HG03060 (cell line): ENCODE measurements around the gene FBXO31.
"Not testable (repeated sequence)": the region's sequence is repeated elsewhere in the genome, so short reads cannot be mapped to it uniquely, and the experiment has no call there.

Experiments used
- ATAC-seq: cut with Tn5 transposase; IDR thresholded peaks from one replicate; pipeline ENCODE4 v1.9.1; 2021; ENCODE audit warnings: low read depth, moderate number of reproducible peaks; ENCODE audit not compliant: unreplicated experiment

FBXO31 gene

DNA sequence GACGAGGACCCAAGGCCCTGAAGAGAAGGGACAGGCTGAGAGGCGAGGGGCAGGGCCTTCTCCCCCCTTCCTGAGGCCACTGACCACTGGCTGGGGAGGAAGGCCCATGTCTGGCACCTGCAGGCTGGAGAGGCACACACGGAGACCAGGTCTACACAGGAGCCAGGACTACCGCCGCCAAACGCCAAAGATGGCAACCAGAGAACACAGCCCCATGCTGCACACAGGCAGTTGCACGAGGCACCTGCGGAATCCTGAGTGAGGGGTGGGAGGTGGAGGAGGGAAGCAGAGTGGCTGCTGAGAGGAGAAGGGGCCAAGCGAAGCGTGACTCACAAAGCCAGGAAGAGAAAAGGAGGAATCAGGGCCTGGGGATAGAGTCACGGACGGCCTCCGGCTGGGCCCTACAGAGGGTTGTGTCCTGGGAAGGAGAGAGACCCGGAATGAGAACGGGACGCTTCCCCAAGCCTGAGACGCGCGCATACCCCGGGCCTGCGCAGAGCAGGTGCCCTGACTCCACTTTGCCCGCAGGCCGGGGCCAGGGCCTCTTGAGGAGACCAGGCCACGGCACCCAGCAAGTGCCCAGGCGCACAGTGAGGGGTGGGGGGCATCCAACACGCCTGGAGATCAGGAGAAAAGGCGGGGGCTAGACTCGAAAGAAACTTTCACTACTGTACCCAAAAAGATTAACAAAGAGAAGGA, 37.7 kb downstream of the FBXO31 start:
- ATAC-seq, result no peak

DNA sequence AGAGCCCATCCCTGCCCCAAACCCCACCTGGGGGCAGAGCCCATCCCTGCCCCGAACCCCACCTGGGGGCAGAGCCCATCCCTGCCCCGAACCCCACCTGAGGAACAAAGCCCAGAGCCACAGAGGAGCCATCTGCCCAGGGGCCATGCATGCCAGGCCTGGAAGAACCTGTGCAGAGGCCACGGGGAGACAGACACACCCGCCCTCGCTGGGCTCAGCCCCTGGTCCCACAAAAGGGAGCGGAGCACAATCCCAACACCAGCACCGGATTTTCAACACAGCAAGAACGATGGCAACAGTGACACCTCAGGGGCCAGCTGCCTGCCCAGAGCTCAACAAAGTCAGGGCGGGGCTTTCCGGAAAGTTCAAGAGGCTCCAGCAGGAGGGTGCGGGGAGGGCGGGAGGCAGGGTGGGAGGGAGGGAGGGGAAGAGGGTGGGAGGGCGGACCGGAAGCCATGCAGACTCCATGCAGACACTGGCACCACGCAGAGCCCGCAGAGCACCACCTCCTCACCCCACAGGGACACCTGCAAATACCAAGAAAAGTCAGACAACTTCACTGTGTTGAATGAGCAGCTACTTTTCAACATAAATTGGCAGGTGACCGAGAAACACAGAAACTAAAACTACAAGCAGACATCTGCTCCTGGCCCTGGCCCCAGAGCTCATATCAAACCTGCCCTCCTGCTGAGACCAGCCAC, 38.5 kb downstream of the FBXO31 start:
- no peak for ATAC-seq

DNA sequence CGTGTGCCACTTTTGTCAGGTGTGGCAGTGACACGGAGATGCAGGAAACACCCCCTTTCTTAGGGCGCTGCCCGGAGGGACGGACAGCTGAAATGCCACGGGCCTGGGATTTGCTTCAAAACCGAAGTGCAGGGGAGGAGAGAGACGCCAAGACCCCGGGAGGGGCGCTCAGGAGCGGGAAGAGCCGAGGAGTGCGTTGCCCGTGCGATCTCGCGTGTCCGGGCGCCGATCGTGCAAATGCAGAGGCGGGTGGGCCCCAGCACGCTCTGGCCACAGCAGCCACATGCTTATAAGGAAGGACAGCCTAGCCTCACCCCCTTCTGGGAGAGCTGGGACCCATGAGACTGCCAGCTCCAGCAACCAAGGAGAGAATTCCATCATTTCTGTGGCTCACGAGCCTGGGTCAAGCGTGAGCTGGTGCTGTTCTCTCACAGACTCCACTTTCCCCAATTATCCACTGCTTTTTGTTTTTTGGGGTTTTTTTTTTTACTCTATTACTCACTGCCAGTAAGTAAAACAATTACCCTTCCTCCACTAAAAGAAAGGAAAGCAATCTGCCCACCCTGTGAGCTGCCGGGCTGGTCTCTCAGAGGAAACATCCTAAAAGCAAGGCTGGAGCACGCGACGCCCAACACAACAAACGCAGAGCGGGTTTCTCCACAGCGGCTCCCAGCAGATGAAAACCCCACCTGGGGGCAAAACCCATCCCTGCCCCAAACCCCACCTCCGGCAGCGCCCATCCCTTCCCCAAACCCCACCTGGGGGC, 39.2 kb downstream of the FBXO31 start:
- ATAC-seq, result no peak

DNA sequence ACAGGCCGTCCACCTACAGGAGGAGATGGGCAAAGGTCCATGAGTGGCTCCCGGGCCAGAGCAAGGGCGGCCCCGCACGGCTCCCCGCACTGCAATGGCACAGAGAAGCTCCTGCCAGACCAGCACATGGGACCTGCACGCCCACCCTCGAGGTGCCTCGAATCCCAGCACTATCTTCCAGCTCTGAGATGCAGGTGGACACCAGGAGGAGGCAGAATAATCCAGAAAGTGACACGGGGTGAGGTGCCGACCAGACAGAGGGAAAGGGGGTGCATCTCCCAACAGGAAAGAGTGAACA, 39.9 kb downstream of the FBXO31 start:
- ATAC-seq, result no peak

DNA sequence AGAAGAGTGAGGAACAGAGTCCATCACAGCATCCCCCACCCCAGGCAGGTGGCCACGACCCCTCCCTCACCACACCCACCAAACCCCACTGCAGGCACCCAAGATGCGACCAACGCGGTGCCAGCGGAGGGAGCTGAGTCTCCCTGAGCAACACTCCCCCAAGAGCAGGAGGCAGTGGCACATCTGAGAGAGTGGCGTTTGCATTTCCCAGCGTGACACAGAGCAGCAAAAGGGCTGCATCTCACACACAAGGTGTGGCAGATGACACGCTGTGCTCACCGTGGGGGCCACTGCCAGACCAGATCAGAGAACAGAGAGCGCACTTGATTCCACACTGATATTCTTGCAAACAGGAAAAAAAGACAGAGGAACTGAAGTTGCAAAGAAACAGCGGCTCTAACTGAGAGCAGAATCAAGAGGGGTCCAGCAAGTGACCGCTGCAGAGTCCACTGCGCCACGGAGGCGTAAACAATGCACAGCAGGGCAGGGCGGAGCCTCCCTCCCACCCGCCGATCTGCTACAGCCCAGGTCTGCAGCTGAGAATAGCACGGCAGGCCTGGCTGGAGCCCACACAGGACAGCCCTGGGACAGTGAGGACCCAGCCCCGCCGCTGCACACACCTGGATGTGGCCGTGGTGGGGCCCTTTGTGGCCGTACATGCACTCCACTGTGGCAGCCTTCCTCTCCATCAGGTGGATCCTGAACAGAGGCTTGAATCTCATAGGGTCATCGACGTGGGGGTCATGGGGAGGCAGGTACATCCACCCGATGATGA, 40.4 kb downstream of the FBXO31 start:
- no peak for ATAC-seq

DNA sequence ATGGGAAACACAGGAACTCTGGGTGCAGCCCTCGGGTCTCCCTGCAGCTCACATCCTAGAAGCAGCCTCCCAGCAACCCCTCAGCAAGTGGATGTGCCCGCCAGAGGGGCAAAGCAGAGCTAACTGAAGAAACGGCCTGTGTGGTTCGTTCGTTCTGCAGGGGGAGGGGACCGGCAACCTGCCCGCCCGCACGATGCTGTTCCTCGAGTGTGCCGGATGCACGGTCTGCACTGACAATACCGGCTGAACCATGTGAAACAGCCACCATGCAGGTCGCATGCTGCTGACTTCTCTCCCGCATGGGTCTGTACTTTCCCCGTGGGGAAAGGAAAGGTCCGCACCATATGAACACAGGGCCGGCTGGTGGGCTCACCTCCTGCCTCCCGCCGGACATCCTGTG, 41.1 kb downstream of the FBXO31 start:
- ATAC-seq, result no peak

DNA sequence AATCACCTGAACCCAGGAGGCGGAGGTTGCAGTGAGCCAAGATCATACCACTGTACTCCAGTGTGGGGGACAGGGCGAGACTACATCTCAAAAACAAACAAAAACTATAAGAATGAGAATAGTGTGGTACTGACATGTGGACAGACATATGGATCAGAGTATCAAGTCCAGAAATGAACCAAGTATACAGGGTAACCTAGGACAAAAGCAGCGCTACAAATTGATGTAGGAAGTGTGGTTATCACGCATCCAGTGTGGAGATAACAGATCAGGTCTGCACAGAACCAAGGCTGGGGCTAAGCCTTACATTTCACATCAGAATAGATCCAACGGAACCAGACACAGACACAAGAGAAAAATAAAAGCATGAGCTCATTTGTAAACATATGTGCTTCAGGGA, 43.4 kb downstream of the FBXO31 start:
- no peak for ATAC-seq

DNA sequence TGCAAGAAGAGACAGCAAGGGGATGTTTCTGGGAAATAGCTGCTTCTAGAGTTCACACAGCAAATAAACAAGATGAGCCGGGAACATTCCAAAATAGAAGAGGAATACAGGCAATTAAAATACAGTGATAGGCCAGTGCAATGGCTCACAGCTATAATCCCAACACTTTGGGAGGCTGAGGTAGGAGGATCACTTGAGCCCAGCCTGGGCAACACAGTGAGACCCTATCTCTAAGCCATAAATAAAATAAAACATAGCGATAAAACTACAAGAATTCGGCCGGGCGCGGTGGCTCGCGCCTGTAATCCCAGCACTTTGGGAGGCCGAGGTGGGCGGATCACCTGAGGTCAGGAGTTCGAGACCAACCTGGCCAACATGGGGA, 43.9 kb downstream of the FBXO31 start:
- ATAC-seq, result not testable (repeated sequence)

DNA sequence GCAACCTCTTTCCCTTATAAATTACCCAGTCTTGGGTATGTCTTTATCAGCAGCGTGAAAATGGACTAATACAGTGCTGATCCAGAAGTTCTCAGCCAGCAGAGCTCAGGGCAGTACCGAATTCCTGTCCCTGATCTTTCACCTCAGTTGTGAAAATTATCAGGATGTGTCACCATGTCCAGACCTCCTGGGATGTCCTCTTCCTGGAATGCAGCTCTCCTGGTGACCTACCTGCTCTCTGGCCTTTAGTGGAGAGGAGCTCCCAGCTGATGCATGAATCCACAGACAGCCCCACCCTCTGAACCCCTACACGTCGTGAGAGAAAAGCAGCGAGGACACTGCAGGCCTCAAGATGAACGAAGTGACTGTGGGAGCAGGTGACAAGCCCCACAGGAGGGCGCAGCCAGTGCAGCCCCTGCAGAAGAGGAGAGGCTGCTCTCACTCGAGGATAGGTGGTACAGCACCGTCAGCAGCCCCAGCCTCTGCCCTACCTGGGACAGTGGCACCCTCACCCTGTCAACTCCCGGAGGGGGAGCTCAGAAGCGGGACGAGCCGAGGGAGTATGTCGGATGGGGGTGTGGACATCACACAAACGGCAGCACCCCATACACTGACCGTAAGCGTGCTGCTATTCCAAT, 44.4 kb downstream of the FBXO31 start:
- no peak for ATAC-seq

DNA sequence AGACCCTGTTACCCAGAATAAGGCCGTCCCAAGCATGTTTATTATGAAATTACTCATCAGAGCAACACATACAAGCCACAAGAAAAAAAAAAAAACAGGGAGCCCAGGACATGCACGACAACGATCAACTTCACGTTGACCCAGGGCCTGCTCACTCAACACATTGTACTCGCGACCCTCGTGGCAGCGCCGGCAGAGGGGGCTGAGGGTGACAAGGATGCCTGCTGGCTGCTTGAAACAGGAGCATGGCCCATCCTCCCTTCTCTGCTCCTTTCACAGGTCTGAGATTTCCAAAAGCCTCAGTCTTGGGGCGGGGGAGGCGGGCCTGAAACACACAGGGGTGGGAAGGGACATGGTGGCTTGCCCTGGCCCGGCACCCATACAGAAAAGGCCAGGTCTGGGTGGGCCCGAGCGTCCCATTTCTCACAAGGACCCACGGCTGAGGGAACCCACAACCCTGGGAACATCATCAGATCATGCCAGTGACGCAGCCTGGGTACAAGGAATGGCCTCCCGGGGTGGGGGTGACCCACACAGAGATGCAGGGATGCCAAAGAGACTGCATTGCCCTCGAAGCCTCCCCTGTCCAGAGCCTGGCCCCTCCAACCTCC, 45.3 kb downstream of the FBXO31 start:
- ATAC-seq, result no peak

DNA sequence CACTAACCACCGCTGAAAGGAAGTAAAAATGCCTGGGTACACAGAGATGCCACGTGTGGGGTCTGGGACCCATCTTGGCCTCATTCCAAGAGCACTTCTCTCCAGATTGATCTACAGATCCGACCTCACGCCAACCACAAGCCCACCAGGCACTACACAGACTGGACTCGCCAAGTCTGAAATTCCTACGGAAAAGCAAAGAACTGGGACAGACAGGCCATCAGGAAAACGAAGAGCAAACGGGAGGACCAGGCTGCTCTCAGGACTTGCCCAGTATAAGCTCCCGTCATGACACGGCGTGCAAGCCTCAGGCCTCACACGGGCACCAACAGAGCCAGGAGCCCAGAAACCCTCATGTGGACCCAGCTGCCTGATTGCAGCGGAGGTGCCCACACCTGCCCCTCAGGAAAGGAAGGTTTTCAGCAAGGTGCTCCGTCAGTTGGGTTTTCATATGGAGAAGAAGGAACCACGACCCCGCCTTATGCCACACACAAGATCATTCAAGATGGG, 46.3 kb downstream of the FBXO31 start:
- no peak for ATAC-seq

DNA sequence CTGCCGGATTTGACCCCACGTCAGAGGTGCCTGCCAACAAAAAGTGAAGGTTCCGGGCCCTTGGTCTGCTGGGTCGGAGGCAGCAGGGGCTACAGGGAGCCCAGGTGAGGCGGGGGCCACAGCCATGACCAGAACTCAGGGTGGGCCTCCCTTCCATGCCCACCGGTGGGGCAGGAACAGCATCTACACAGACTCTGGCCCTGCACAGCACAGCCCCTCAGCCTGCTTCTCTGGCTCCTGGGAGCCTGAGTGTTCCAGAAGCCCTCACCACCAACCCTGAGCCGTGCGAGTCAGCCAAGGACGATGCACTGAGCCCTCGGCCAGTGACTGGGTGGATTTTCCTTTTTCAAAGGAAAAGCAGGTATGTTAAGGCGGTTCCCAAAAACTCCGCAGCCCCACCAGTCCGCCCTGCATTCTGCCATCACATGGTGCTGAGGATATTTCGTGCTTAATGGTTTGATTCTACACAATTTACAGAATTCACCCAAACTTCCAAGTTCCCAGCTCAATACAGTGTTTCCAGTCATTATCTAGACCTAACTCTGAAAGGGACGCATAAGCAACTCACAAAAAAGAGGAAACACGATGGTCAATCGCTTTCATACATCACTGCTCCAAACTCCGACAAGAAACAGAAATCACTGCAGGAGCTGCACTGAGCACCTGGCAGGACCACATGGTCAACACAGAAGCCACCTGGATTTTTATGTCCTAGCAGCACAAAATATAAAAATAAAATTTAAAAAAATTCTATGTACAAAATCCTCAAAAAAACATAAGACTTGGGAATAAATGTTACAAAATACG, 46.9 kb downstream of the FBXO31 start:
- ATAC-seq, result no peak

DNA sequence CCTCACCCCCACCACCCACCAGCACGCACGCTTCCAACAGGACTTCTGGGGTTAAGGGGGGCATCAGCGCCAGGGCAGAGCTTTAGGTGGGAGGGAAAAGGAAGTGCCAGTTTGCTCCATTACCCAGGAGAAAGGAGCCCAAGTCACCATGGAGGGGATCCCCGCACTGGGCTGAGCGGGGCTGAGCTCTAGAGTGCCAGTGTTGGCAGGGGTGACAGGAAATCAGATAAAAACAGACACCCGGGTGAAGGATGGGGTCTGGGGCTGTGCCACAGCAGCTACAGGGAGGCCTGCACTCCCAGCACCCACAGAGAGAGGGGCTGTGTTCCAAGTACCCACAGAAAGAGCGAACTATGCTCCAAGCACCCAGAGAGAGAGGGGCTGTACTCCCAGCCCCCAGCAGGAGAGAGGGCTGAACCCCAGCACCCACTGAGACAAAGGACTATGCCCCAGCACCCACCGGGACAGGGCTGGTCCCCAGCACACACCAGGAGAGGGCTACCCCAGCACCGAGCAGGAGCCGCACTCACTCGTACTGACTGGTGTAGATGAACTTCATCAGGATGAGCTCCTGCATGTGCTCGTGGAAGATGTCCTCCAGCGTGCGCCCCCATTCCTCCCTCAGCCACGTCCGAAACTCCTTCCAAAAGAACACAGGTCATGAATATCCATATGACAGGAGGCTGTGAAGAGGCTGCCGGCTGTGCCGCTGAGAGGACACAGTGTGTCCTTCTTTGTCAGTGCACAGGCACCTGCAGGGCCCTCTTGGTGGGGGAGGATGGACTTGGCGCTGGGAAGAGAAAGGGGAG, 47.7 kb downstream of the FBXO31 start:
- ATAC-seq, result no peak

DNA sequence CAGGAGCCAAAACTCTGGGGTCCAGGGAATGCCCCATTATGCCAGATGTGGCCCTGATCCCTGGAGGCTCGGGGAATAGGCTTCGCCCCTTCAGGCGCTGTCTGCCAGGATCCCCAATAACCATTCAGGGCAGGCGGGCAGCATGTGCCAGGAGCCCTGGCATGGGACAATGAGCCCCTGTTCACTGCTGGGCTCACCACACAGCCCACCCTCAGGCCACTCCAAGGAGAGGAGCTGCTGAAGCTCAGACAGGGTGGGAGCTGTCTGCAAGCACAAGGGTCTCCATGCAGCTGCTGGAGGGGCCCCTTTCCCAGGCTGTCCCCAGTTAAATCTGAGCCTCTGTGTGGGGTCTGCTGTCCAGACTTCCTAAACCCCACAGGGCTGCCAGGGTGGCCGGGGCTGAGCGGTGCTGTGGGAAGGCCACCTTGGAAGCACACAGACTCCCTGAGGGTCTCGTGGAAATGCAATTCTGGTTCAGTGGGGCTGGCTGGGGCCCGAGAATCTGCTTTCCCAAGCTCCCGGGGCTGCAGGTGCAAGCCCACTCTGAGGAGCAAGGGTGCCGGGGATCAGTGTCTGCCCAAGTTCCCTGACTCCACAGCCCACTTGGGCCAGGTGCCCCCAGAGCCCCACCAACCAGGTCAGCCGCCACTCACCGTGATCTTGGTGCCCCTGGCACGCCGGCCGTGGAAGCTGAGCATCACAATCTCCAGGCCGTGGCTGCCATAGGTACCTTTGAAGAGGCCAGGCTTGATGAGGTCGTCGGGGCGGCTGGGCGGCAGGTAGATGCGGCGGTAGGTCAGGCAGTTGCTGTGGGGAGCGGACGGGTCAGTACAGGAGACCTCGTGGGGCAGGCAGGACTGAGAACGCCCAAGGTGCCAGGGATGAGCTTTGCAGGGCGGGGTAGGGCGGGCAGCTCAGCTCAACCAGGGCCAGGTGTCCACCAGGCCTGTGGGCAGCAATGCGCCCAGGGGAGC, 48.6 kb downstream of the FBXO31 start:
- no peak for ATAC-seq

DNA sequence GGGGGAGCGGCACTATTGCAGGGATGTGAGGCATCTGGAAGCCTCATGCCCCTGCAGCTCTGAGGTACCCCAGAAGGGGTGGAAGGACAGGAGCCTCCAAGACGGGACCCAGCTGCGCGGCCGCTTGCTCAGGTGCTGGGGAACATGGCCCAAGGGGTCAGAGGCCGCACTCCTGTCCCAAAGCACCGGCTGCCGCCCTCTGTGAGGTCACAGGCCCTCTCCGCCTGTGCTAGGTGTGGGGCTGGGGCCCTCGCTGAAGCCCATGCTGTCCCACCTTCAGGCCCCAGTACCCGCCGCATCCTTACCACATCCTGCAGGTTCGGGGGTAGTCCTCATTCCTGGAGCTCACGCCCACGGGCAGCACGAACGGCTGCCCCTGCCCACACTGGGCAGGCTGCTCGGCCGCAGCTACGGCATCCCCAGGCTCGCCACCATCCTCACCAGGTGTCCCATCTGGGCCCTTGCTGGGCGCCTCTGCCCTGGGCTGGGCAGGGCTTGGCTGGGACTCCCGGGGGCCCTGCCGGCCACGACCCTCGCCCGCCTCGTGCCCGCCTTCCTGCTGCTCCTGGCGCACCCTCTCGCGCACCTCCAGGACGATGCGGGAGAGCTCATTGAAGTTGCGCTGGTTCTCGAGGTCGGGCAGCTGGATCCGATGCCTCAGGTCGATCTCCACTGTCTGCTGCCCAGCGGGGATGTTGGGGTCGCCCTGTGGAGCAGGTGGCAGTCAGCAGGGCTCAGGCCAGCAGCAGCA, 49.8 kb downstream of the FBXO31 start:
- ATAC-seq, result no peak

DNA sequence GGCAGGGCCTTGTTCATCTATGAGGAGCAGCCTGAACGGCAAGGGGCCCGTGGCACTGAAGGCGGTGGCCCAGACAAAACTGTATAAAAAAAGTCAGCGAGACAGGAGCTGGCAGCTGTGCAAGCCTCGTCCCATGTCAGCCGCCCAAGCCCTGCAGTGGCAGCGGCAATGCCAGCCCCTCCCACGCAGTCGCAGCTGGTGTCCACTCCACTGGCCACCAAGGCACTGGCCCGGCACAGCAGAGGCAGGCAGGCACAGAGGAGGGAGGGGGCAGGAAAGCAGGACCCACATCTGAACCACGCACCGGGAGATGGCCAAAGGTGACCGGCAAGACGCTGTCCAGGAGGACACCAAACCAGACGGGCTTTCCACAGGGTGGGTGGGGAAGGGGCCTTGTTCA, 50.5 kb downstream of the FBXO31 start:
- no peak for ATAC-seq

DNA sequence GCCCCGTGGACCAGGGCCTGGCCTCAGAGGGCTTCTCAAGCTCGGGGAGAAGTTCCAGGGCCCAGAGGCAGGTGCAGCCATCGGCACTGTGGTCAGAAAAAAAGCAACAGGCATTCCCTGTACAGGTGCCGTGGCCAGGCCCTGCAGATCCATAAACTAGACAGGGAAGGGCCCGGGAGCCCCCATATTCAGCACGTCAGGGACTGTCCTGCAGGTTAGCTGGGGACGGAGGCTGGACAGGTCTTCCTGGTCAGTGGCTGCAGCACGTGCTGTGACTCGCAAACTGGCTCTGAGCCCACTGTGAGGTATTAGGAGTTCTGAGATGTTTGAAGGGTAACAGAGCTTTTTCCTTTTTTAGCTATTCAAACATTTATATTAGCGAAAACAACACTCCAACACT, 51.4 kb downstream of the FBXO31 start:
- ATAC-seq, result no peak
